AG10803 (cell line): ENCODE data around the gene TNFRSF1B.

Source experiments
- DNase-seq: peaks from one replicate; pipeline ENCODE4 v3.0.0; 2010; ENCODE audit warnings: low read depth
- H3K4me3 ChIP-seq: 2 replicates; pipeline ENCODE4 v1.5.1; 2011; ENCODE audit warnings: mild to moderate bottlenecking, low read length, control low read depth
- TF ChIP-seq, protein P1 (sequence below): conservative IDR thresholded peaks from 2 replicates; pipeline ENCODE4 v1.5.1; 2011; ENCODE audit warnings: mild to moderate bottlenecking, low read length, control low read depth, inconsistent platforms

TNFRSF1B gene

DNA sequence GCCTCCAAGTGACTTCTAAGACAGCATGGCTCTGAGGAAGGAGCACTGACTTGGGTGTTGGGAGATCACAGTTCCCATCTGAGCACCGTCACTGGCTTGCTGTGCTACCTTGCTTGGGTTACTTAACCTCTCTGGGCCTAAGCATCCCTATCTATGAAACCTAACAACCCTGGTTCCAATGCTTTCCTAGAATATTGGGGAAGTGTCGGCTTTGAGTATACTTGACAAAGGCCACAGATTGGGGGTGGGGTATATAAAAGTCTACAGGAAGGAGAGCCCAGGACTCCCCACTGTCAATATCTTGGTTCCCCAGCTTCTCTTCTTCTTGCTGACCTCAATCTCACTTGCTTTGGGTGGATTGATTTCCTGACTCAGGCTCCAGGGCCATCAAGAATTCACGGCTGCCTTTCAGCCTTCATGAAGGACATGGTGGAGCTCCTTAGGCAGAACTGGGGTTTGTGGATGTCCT, 6.3 kb downstream of the TNFRSF1B start:
- no peak for DNase-seq
- TF ChIP-seq, protein P1, sequence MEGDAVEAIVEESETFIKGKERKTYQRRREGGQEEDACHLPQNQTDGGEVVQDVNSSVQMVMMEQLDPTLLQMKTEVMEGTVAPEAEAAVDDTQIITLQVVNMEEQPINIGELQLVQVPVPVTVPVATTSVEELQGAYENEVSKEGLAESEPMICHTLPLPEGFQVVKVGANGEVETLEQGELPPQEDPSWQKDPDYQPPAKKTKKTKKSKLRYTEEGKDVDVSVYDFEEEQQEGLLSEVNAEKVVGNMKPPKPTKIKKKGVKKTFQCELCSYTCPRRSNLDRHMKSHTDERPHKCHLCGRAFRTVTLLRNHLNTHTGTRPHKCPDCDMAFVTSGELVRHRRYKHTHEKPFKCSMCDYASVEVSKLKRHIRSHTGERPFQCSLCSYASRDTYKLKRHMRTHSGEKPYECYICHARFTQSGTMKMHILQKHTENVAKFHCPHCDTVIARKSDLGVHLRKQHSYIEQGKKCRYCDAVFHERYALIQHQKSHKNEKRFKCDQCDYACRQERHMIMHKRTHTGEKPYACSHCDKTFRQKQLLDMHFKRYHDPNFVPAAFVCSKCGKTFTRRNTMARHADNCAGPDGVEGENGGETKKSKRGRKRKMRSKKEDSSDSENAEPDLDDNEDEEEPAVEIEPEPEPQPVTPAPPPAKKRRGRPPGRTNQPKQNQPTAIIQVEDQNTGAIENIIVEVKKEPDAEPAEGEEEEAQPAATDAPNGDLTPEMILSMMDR, result no peak
- H3K4me3 ChIP-seq, result no peak overlapping the region

- no peak for DNase-seq
- no peak overlapping the region for H3K4me3 ChIP-seq
- TF ChIP-seq, protein P1, result no peak
Observed at GRCh38 chr1:12173631-12174121, 6.9 kb downstream of the TNFRSF1B start.

GRCh38 chr1:12174924-12175810, 8.4 kb downstream of the TNFRSF1B start:
- no peak overlapping the region for H3K4me3 ChIP-seq
- TF ChIP-seq, protein P1, result no peak
- DNase-seq, result no peak

- DNase-seq, result no peak
- no peak overlapping the region for H3K4me3 ChIP-seq
- TF ChIP-seq, protein P1, result no peak
Observed at GRCh38 chr1:12176298-12177118, 9.7 kb downstream of the TNFRSF1B start.

- no peak overlapping the region for H3K4me3 ChIP-seq
- DNase-seq, result no peak
- TF ChIP-seq, protein P1, result no peak
Observed at GRCh38 chr1:12177156-12177998, 10.6 kb downstream of the TNFRSF1B start.

DNA sequence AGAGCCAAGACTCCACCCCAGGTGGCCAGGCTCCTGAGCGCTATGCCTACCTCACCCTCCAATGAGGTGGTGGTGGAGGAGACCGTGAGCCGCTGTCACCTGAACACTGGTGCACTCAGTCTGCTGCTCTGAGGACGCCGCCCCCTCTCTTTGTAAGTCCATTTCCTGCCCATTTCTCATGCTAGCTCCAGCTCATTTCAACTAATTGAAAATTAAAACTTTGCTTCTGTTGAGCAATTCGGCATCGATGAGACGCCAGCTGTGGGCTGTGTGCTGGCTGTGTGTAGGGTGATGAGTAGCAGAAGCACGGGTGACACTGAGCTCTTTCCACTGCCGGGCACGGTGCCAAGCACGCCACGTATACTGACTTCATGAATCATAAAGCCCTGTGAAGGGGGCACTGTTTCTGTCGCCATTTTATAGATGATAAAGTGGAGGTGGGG, 11.2 kb downstream of the TNFRSF1B start:
- no peak overlapping the region for H3K4me3 ChIP-seq
- TF ChIP-seq, protein P1, result no peak
- peak; percentile 88 for DNase-seq
